Breast epithelium (tissue), 4 donors: Measurements from ENCODE around the gene KITLG. TPM values are rescaled to one million over a fixed set of nuclear protein-coding genes. Genes with fewer than 3 reads are reported as not detected.

ENCODE experiments used
- DNase-seq, 2 donors: peaks; one replicate each; pipeline ENCODE4 v3.0.0-alpha.2; 2019; ENCODE audit warnings: low spot score in 2 of 2
- H3K27ac ChIP-seq, 2 donors: fragments of 200-600 bp; sonication (generic) in 1 of 2; one replicate each; pipeline ENCODE4 v1.5.1; 2016 to 2019; ENCODE audit warnings: mild to moderate bottlenecking in 1 of 2
- H3K27me3 ChIP-seq, 2 donors: fragments of 200-600 bp; sonication (generic) in 1 of 2; one replicate each; pipeline versions ENCODE4 v1.5.1 to v1.6.0; 2017 to 2019; ENCODE audit warnings: control low read depth in 1 of 2, mild to moderate bottlenecking in 1 of 2
- H3K36me3 ChIP-seq: fragments of 200-600 bp; one replicate; pipeline ENCODE4 v1.5.1; 2019
- H3K4me1 ChIP-seq, 2 donors: fragments of 200-600 bp; sonication (generic); one replicate each; pipeline ENCODE4 v1.5.1; 2016 to 2019; ENCODE audit warnings: control low read depth in 1 of 2
- H3K4me3 ChIP-seq, 3 donors: fragments of 200-600 bp; sonication (generic); 1 replicate in 2 of 3; 2 replicates in 1 of 3; pipeline ENCODE4 v1.5.1; 2016 to 2019; ENCODE audit warnings: mild to moderate bottlenecking in 3 of 3, moderate library complexity in 2 of 3
- H3K9me3 ChIP-seq, 2 donors: fragments of 200-600 bp; sonication (generic) in 1 of 2; one replicate each; pipeline ENCODE4 v1.5.1; 2016 to 2019; ENCODE audit warnings: control low read depth in 1 of 2
- POLR2A ChIP-seq: fragments of 450-650 bp; IDR thresholded peaks from one replicate; pipeline ENCODE4 v1.6.1; 2016; ENCODE audit warnings: antibody characterized with exemption, mild to moderate bottlenecking, moderate library complexity
- POLR2AphosphoS5 ChIP-seq, 3 donors: sonication (generic); formaldehyde crosslinking; IDR thresholded peaks; one replicate each; pipeline ENCODE4 v1.6.1; 2017; ENCODE audit warnings: antibody characterized with exemption in 3 of 3
- intact Hi-C: fragments of 100-400 bp; cut with DNase I; formaldehyde crosslinking; loops from one replicate; pipeline ENCODE4 v1.15.1; 2023; ENCODE audit warnings: low total_unique reads
- total RNA-seq, 3 donors: library from RNA; depleted of rRNA; stranded (reverse); fragments of >200 nt; gene quantifications; one replicate each; pipeline ENCODE4 v1.1.0, GENCODE V29; 2016
- TF ChIP-seq, protein P1 (sequence below), 3 donors: fragments of 450-650 bp; IDR thresholded peaks; one replicate each; pipeline ENCODE4 v1.5.1; 2016 to 2017; ENCODE audit warnings: antibody characterized with exemption in 3 of 3, mild to moderate bottlenecking in 3 of 3, moderate library complexity in 3 of 3

The KITLG gene
- total RNA-seq, 3 donors from 2014 or later = 18.4 to 31.8 (median 26.5) TPM

DNA sequence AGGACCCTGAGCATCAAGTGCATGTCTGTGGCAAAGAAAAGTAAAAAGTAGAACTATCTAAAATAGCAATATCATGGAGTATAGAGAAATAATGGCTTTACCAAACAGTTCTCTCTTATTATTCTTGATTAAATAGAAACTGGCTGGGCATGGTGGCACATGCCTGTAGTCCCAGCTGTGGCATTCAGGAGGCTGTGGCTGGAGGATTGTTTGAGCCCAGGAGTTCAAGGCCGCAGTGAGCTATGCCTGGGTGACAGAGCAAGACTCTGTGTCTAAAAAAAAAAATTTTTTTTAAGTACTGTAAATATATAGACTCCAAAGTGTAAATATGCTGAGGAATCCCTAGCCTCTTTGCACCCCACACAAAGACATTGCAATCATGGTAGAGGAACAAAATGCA lies 121.9 kb downstream of the KITLG start:
- Histone ChIP-seq H3K4me1 (no peaks in the 10 kb centered on the region), H3K4me3 (no peak overlapping the region), H3K36me3 (no peaks in the 10 kb centered on the region), H3K27me3 (no peaks in the 10 kb centered on the region), H3K27ac (no peak overlapping the region), H3K9me3 (no peaks in the 10 kb centered on the region)
- intact Hi-C loops = no loop called here
- TF ChIP-seq POLR2A (no peak), POLR2AphosphoS5 (IDR thresholded peaks at IDR 0.05) (no peak)
- TF ChIP-seq, protein P1, sequence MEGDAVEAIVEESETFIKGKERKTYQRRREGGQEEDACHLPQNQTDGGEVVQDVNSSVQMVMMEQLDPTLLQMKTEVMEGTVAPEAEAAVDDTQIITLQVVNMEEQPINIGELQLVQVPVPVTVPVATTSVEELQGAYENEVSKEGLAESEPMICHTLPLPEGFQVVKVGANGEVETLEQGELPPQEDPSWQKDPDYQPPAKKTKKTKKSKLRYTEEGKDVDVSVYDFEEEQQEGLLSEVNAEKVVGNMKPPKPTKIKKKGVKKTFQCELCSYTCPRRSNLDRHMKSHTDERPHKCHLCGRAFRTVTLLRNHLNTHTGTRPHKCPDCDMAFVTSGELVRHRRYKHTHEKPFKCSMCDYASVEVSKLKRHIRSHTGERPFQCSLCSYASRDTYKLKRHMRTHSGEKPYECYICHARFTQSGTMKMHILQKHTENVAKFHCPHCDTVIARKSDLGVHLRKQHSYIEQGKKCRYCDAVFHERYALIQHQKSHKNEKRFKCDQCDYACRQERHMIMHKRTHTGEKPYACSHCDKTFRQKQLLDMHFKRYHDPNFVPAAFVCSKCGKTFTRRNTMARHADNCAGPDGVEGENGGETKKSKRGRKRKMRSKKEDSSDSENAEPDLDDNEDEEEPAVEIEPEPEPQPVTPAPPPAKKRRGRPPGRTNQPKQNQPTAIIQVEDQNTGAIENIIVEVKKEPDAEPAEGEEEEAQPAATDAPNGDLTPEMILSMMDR (IDR thresholded peaks at IDR 0.05) = no peak
- no peak for DNase-seq

DNA sequence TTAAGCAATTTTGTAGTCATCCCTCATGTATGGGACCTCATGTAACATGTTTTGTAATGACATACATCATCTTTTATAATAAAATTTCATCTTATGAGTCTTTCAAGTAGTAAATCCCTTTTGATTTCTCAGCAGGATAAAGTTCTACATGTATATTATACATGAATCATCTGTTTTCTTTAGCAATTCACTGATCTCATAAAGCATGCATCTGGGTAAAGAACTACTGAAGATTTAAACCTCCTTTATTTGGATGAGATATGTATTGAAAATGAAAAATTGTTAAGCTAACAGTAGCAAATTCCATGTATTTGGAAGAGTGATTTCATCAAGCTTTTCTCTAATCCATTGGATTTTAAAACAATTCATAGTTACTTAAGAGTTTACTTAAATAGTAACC lies 126.9 kb downstream of the KITLG start:
- intact Hi-C loops = no loop called here
- no peak for TF ChIP-seq POLR2AphosphoS5 (IDR thresholded peaks at IDR 0.05)
- Histone ChIP-seq H3K4me1 (no peaks in the 10 kb centered on the region), H3K9me3 (no peaks in the 10 kb centered on the region), H3K36me3 (no peaks in the 10 kb centered on the region), H3K27ac (no peak overlapping the region), H3K4me3 (no peak overlapping the region), H3K27me3 (no peaks in the 10 kb centered on the region)
- DNase-seq = no peak

DNA sequence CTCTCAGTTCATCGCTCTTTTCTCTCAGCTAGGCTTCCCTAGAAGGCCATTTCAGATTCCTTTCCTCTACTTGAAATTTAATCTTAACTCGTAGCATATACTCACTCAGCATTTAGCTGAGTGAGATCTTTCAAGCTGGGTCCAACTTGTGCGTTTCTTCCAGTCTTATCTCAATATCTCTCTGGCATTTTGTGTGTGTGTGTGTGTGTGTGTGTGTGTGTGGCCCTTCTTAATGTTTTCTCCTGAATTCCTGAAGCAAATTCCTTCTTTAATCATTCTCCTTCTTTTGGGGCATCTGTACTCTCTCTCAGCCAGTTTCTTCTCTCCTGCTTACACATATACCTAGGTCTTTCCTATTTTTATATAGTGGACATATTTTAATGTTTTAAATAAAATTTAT lies 129.1 kb downstream of the KITLG start:
- no peak overlapping the region for H3K27ac ChIP-seq
- no peaks in the 10 kb centered on the region for H3K36me3 ChIP-seq
- H3K9me3 ChIP-seq = no peaks in the 10 kb centered on the region
- no peak overlapping the region for H3K4me3 ChIP-seq
- intact Hi-C loops = no loop called here
- DNase-seq = no peak
- no peaks in the 10 kb centered on the region for H3K27me3 ChIP-seq
- H3K4me1 ChIP-seq = no peaks in the 10 kb centered on the region
- TF ChIP-seq POLR2A = no peak
- TF ChIP-seq POLR2AphosphoS5 (IDR thresholded peaks at IDR 0.05) = no peak
- TF ChIP-seq, protein P1 (IDR thresholded peaks at IDR 0.05) = no peak

DNA sequence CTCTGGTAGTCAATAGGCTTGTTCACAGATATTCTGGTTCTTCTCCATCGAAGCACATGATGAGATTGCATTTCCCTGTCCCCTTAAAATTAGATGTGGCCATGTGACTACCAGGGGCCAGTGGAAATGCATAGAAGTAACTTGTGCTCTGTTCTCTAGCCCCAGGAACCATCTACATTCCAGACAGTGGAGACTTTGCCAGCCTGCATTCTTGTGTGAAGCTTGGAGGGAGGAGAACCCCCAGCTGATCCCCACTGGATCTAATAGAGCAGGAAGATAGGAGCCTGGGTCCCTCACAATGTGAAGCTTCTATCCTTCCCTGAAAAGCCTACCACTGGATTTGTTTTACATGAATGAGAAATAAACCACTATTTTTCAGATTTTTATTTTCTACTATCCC lies 130.1 kb downstream of the KITLG start:
- Histone ChIP-seq H3K27me3 (no peaks in the 10 kb centered on the region), H3K9me3 (no peaks in the 10 kb centered on the region), H3K4me3 (no peak overlapping the region), H3K4me1 (no peaks in the 10 kb centered on the region), H3K27ac (no peak overlapping the region), H3K36me3 (no peaks in the 10 kb centered on the region)
- TF ChIP-seq, protein P1 (IDR thresholded peaks at IDR 0.05) = no peak
- TF ChIP-seq POLR2A (no peak), POLR2AphosphoS5 (IDR thresholded peaks at IDR 0.05) (no peak)
- no peak for DNase-seq
- intact Hi-C loops = no loop called here

DNA sequence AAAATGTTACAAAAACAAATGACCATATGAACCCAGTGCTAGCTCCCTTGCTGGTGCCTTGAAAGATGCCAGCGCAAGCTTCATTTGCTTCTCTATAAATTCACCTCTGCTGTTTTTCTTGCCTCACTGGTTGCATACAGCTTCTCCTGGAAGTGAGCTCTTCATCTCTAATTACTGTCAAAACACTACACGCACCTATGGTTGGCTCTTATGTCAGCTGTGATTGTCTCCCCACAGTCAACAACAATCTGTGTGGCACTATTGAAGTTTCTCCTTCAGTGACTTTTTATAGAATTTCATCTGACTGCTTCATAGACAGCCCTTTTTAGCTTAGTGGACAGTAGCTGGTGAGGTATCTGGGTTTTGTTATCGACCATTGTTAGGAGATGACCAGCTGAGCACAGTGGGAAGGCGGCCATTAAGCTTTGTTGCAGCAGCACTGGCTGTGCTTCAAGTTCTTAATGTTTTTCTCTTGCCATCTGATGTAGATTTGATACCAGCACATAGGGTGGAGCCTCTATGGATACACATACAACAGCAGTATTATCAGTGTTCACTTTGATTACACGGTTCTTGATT lies 131.8 kb downstream of the KITLG start:
- Histone ChIP-seq H3K4me1 (no peaks in the 10 kb centered on the region), H3K27ac (no peak overlapping the region), H3K9me3 (no peaks in the 10 kb centered on the region), H3K4me3 (no peak overlapping the region), H3K36me3 (no peaks in the 10 kb centered on the region), H3K27me3 (no peaks in the 10 kb centered on the region)
- intact Hi-C loops = no loop called here
- TF ChIP-seq POLR2A (no peak), POLR2AphosphoS5 (IDR thresholded peaks at IDR 0.05) (no peak)
- TF ChIP-seq, protein P1 (IDR thresholded peaks at IDR 0.05) = no peak
- DNase-seq = no peak
